ENCODE data around the gene PTGS1.

The PTGS1 gene

DNA sequence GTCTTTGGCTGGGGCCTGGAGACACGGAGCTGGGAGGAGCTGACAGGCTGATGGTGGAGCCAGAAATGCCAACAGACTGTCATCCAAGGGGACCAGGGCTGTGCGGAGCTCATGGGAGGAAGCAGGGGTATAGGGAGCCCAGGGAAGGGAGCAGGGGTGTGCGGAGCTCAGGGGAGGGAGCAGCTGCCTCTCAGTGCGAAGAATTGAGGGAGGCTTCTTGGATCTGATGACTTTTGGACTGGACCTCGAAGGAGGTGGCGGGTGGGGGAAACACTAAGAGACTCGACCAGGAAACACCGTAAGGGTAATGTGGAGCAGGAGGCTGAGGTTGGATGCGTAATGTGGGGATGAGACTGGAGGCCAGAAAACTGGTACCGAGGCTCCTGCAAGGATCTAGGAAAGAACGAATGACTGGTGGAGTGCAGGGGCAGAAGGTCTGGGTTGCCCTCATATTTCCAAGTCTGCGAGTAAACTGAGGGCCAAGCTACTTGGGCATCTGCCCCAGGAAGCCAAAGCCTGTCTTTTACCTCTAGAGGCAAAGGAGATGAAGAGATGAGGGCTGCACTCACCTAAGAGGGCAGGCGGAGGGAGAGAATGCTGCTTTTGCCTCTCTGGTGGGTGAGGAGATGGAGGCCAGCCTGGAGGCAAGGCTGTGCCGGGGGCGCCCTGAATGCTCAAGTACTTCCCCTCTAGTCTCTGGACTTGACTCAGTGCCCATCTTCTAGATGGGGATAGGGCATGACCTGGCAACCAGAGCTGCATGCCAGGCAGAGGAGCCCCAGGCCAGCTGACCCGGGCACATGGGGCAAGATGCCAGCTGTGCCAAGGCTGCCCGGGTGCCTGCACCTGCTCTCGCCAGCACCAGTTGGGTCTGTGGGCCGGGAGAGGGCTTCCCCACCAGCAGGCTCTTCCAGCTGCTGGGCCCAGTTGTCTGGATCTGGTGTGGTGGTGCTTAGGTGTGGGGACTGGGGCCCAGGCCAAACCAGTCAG, 2.3 kb downstream of the PTGS1 start:
- Histone ChIP-seq H3K79me1 (ENCODE audit: low read length) (no peaks in the 10 kb centered on the region), H4K8ac (ENCODE audit: low read depth, low read length) (no peak overlapping the region), H3K23ac (ENCODE audit: low read length) (no peak overlapping the region), H2AK5ac (ENCODE audit: low read length) (no peak overlapping the region), H3K18ac (ENCODE audit: low read length) (no peak overlapping the region), H3K4ac (ENCODE audit: low read depth, low read length) (no peak overlapping the region), H3K4me3 (ENCODE audit: low read length) (no peak overlapping the region), H4K5ac (ENCODE audit: low read length) (no peak overlapping the region), H3K27me3 (ENCODE audit: insufficient read depth, low read length, poor library complexity) (peaks cover 10% of the 10 kb centered on the region), H2BK120ac (ENCODE audit: low read depth, low read length) (no peak overlapping the region), H3K79me2 (ENCODE audit: control insufficient read depth, insufficient read depth, low read length) (no peaks in the 10 kb centered on the region), H3K27ac (ENCODE audit: low read depth, low read length) (no peak overlapping the region), H3K36me3 (ENCODE audit: control insufficient read depth, insufficient read depth, low read length) (no peaks in the 10 kb centered on the region), H3K4me1 (ENCODE audit: control insufficient read depth, low read depth, low read length) (peaks cover 5% of the 10 kb centered on the region), H2BK5ac (ENCODE audit: low read length) (no peak overlapping the region), H3K4me2 (ENCODE audit: low read length) (no peak overlapping the region), H3K56ac (ENCODE audit: low read length) (no peak overlapping the region), H2BK15ac (replicated peaks; ENCODE audit: low read depth) (no peak overlapping the region), H3K9ac (ENCODE audit: low read length) (no peak overlapping the region)
- WGBS (ENCODE audit: extremely low coverage, insufficient coverage, low lambda C conversion rate) = no CpG with 5 or more reads among the region's 19 CpGs
- DNase-seq = no peak

DNA sequence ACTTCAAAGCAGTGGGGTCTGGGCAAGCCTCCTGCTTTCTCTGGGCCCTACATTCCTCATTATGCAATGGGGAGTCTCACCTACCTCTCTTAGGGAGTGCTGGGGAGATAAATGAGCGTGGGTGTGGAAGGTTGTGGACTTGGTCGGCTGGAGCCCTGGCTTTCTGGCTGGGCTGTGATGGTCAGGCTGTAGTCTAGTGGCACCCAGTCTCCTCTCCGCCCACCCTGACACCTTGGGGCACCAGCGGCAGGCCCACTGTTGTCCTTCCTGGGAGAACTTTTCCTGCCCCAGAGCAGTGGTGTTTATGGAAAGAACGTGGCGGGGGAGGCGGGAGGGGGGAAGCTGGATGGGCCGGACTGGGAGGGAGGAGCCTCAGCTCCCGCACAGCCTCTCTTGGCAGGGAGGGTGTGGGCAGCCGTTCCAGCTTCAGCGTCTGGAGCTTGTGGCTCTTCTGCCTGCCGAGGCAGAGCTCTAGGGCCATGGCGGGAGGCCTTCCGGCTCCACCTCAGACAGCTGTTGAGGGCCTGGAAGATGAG, 4.1 kb downstream of the PTGS1 start:
- DNase-seq = peak; percentile 55
- H2BK5ac ChIP-seq (ENCODE audit: low read length) = no peak overlapping the region
- H3K4me3 ChIP-seq (ENCODE audit: low read length) = no peak overlapping the region
- no peak overlapping the region for H3K4me2 ChIP-seq (ENCODE audit: low read length)
- no peaks in the 10 kb centered on the region for H3K79me2 ChIP-seq (ENCODE audit: control insufficient read depth, insufficient read depth, low read length)
- no peak overlapping the region for H2AK5ac ChIP-seq (ENCODE audit: low read length)
- H3K23ac ChIP-seq (ENCODE audit: low read length) = no peak overlapping the region
- H3K79me1 ChIP-seq (ENCODE audit: low read length) = no peaks in the 10 kb centered on the region
- peaks cover 10% of the 10 kb centered on the region for H3K27me3 ChIP-seq (ENCODE audit: insufficient read depth, low read length, poor library complexity)
- H4K5ac ChIP-seq (ENCODE audit: low read length) = no peak overlapping the region
- no peaks in the 10 kb centered on the region for H3K36me3 ChIP-seq (ENCODE audit: control insufficient read depth, insufficient read depth, low read length)
- no peak overlapping the region for H3K27ac ChIP-seq (ENCODE audit: low read depth, low read length)
- H3K9ac ChIP-seq (ENCODE audit: low read length) = peak overlapping the region; percentile 0
- no peak overlapping the region for H2BK15ac ChIP-seq (replicated peaks; ENCODE audit: low read depth)
- H3K56ac ChIP-seq (ENCODE audit: low read length) = peak overlapping the region; percentile 36
- peaks cover 5% of the 10 kb centered on the region for H3K4me1 ChIP-seq (ENCODE audit: control insufficient read depth, low read depth, low read length)
- WGBS (ENCODE audit: extremely low coverage, insufficient coverage, low lambda C conversion rate) = no CpG with 5 or more reads among the region's 14 CpGs
- H3K18ac ChIP-seq (ENCODE audit: low read length) = no peak overlapping the region
- no peak overlapping the region for H2BK120ac ChIP-seq (ENCODE audit: low read depth, low read length)
- no peak overlapping the region for H4K8ac ChIP-seq (ENCODE audit: low read depth, low read length)
- no peak overlapping the region for H3K4ac ChIP-seq (ENCODE audit: low read depth, low read length)

DNA sequence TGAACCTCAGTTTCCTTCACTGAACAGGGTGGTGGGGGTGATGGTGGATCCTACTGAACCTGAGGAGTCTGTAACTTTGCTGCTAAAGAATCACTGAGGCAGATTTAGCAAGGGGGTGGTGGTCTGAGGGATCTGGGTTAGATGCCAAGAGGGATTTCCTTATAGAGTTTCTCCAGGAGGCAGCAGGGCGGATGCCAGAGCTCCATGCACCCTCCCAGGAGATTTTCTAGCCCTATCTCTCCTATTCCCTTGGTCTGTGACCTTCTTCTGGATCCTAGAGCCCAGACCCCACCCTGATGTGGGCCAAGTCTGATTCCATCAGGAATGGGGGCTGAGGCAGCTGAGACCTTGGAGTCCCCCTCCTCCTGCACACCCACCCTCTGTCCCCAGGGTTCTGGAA, 6.0 kb downstream of the PTGS1 start:
- H2BK120ac ChIP-seq (ENCODE audit: low read depth, low read length) = no peak overlapping the region
- H4K8ac ChIP-seq (ENCODE audit: low read depth, low read length) = no peak overlapping the region
- no peak overlapping the region for H3K18ac ChIP-seq (ENCODE audit: low read length)
- H2BK5ac ChIP-seq (ENCODE audit: low read length) = no peak overlapping the region
- H3K36me3 ChIP-seq (ENCODE audit: control insufficient read depth, insufficient read depth, low read length) = no peaks in the 10 kb centered on the region
- H3K56ac ChIP-seq (ENCODE audit: low read length) = no peak overlapping the region
- DNase-seq = no peak
- WGBS (ENCODE audit: extremely low coverage, insufficient coverage, low lambda C conversion rate) = no CpG with 5 or more reads among the region's 1 CpG
- H3K79me1 ChIP-seq (ENCODE audit: low read length) = no peaks in the 10 kb centered on the region
- no peaks in the 10 kb centered on the region for H3K27me3 ChIP-seq (ENCODE audit: insufficient read depth, low read length, poor library complexity)
- no peaks in the 10 kb centered on the region for H3K79me2 ChIP-seq (ENCODE audit: control insufficient read depth, insufficient read depth, low read length)
- H3K23ac ChIP-seq (ENCODE audit: low read length) = no peak overlapping the region
- H3K9ac ChIP-seq (ENCODE audit: low read length) = no peak overlapping the region
- H2BK15ac ChIP-seq (replicated peaks; ENCODE audit: low read depth) = no peak overlapping the region
- no peak overlapping the region for H3K27ac ChIP-seq (ENCODE audit: low read depth, low read length)
- H3K4me1 ChIP-seq (ENCODE audit: control insufficient read depth, low read depth, low read length) = peaks cover 5% of the 10 kb centered on the region
- no peak overlapping the region for H3K4me2 ChIP-seq (ENCODE audit: low read length)
- no peak overlapping the region for H4K5ac ChIP-seq (ENCODE audit: low read length)
- no peak overlapping the region for H3K4ac ChIP-seq (ENCODE audit: low read depth, low read length)
- no peak overlapping the region for H2AK5ac ChIP-seq (ENCODE audit: low read length)
- H3K4me3 ChIP-seq (ENCODE audit: low read length) = no peak overlapping the region

DNA sequence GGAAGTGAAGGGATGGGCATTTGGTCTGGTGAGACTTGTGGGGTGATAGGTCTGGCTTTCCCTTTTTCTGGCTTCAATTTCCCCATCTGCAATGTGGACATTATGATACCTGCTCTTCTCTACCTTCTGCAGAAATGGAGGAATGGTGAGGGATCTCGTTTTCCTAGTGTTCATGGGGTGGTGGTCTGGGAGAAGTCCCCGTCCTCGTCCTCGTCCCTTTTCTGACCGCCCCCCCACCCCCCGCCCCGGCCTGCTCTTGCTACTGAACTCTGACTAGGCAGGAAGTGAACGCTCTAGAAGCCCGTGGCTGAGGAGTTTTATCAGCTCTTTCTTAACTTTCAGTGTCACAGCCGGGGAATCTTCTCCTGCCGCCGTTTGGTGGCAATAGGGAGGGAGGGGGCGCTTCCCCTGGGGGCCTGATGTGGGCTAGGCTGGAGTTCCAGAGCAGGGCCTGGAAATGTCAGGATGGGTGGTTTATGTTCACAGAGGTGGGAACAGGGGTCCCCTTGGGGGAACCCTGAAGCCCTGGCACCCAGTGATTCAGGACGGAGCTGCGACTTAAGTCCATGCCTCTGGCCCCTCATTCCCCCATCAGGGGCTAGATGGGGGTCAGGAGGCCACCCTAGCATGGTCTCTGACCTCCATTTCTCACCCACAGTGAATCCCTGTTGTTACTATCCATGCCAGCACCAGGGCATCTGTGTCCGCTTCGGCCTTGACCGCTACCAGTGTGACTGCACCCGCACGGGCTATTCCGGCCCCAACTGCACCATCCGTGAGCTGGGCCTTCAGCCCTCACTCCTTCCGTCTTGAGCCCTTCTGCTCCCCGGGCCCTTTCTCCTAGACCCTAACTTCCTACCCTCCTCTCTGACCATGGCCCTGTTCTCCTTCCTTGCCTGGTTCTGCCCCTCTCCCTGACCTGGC, 6.7 kb downstream of the PTGS1 start:
- Histone ChIP-seq H3K27ac (ENCODE audit: low read depth, low read length) (no peak overlapping the region), H3K18ac (ENCODE audit: low read length) (no peak overlapping the region), H3K4me2 (ENCODE audit: low read length) (no peak overlapping the region), H4K5ac (ENCODE audit: low read length) (no peak overlapping the region), H3K27me3 (ENCODE audit: insufficient read depth, low read length, poor library complexity) (no peaks in the 10 kb centered on the region), H2BK5ac (ENCODE audit: low read length) (no peak overlapping the region), H4K8ac (ENCODE audit: low read depth, low read length) (no peak overlapping the region), H2AK5ac (ENCODE audit: low read length) (no peak overlapping the region), H2BK120ac (ENCODE audit: low read depth, low read length) (no peak overlapping the region), H3K9ac (ENCODE audit: low read length) (no peak overlapping the region), H3K36me3 (ENCODE audit: control insufficient read depth, insufficient read depth, low read length) (no peaks in the 10 kb centered on the region), H3K56ac (ENCODE audit: low read length) (no peak overlapping the region), H3K4ac (ENCODE audit: low read depth, low read length) (no peak overlapping the region), H3K79me1 (ENCODE audit: low read length) (no peaks in the 10 kb centered on the region), H3K79me2 (ENCODE audit: control insufficient read depth, insufficient read depth, low read length) (no peaks in the 10 kb centered on the region), H3K23ac (ENCODE audit: low read length) (no peak overlapping the region), H2BK15ac (replicated peaks; ENCODE audit: low read depth) (no peak overlapping the region), H3K4me1 (ENCODE audit: control insufficient read depth, low read depth, low read length) (peaks cover 5% of the 10 kb centered on the region), H3K4me3 (ENCODE audit: low read length) (no peak overlapping the region)
- WGBS (ENCODE audit: extremely low coverage, insufficient coverage, low lambda C conversion rate) = no CpG with 5 or more reads among the region's 24 CpGs
- peak; percentile 43 for DNase-seq

GRCh38 chr9:122378236-122378635, 7.4 kb downstream of the PTGS1 start:
- no peak overlapping the region for H2BK5ac ChIP-seq (ENCODE audit: low read length)
- H3K56ac ChIP-seq (ENCODE audit: low read length) = no peak overlapping the region
- peaks cover 5% of the 10 kb centered on the region for H3K4me1 ChIP-seq (ENCODE audit: control insufficient read depth, low read depth, low read length)
- H3K18ac ChIP-seq (ENCODE audit: low read length) = no peak overlapping the region
- no peaks in the 10 kb centered on the region for H3K79me2 ChIP-seq (ENCODE audit: control insufficient read depth, insufficient read depth, low read length)
- H4K8ac ChIP-seq (ENCODE audit: low read depth, low read length) = no peak overlapping the region
- no CpG with 5 or more reads among the region's 8 CpGs for WGBS (ENCODE audit: extremely low coverage, insufficient coverage, low lambda C conversion rate)
- no peaks in the 10 kb centered on the region for H3K36me3 ChIP-seq (ENCODE audit: control insufficient read depth, insufficient read depth, low read length)
- no peaks in the 10 kb centered on the region for H3K27me3 ChIP-seq (ENCODE audit: insufficient read depth, low read length, poor library complexity)
- H3K23ac ChIP-seq (ENCODE audit: low read length) = no peak overlapping the region
- no peak overlapping the region for H3K27ac ChIP-seq (ENCODE audit: low read depth, low read length)
- no peak overlapping the region for H3K9ac ChIP-seq (ENCODE audit: low read length)
- H3K4me2 ChIP-seq (ENCODE audit: low read length) = no peak overlapping the region
- no peak overlapping the region for H2BK120ac ChIP-seq (ENCODE audit: low read depth, low read length)
- H2BK15ac ChIP-seq (replicated peaks; ENCODE audit: low read depth) = no peak overlapping the region
- no peak overlapping the region for H4K5ac ChIP-seq (ENCODE audit: low read length)
- H3K4me3 ChIP-seq (ENCODE audit: low read length) = no peak overlapping the region
- no peak for DNase-seq
- H3K4ac ChIP-seq (ENCODE audit: low read depth, low read length) = no peak overlapping the region
- H2AK5ac ChIP-seq (ENCODE audit: low read length) = no peak overlapping the region
- no peaks in the 10 kb centered on the region for H3K79me1 ChIP-seq (ENCODE audit: low read length)
